PC-9 (cell line): Measurements from ENCODE around the gene GPR176. TPM values are rescaled to one million over a fixed set of nuclear protein-coding genes. Genes with fewer than 3 reads are reported as not detected.
A peak's percentile ranks its signal among the peaks of the same experiment; 100 is the strongest.

Experiments used
- BruUV-seq: library from RNA; stranded (reverse); fragments of 400-500 nt; replicated peaks from 2 replicates; lab custom pipeline; 2021; lab: Mats Ljungman, UMichigan
- CTCF ChIA-PET: fragments of 300-600 bp; sonication (Branson Sonifier 250); formaldehyde crosslinking; loops from one replicate; lab custom pipeline; 2022; ENCODE audit warnings: antibody characterized with exemption; lab: Charles Lee
- POLR2A ChIA-PET: fragments of 300-600 bp; sonication (Branson Sonifier 250); formaldehyde crosslinking; loops from one replicate; lab custom pipeline; 2022; ENCODE audit warnings: antibody characterized with exemption; ENCODE audit not compliant: unreplicated experiment; lab: Charles Lee
- DNase-seq, 2 experiments: peaks; one replicate each; pipeline versions ENCODE4 v3.0.0 to v3.0.0-alpha.2; 2015 to 2022; ENCODE audit warnings: mixed read lengths in 1 of 2
- H2AFZ ChIP-seq: fragments of 200-600 bp; sonication (generic); 2 replicates; pipeline ENCODE4 v1.8.1; 2017; ENCODE audit warnings: antibody characterized with exemption
- H3F3A ChIP-seq: fragments of 200-600 bp; sonication (generic); 2 replicates; pipeline ENCODE4 v1.8.1; 2017; ENCODE audit warnings: antibody characterized with exemption, mild to moderate bottlenecking, low read depth; ENCODE audit not compliant: insufficient read depth
- H3K27ac ChIP-seq: fragments of 200-600 bp; sonication (generic); 2 replicates; pipeline ENCODE4 v1.6.1; 2016; ENCODE audit warnings: mixed run types
- H3K27me3 ChIP-seq: fragments of 200-600 bp; sonication (generic); 2 replicates; pipeline ENCODE4 v1.6.1; 2016; ENCODE audit warnings: low read depth, mixed run types; ENCODE audit not compliant: insufficient read depth
- H3K36me3 ChIP-seq: fragments of 200-600 bp; sonication (generic); 2 replicates; pipeline ENCODE4 v1.6.1; 2016; ENCODE audit warnings: low read depth, mixed run types
- H3K4me1 ChIP-seq: fragments of 200-600 bp; sonication (generic); replicated peaks from 2 replicates; pipeline ENCODE4 v1.6.1; 2016; ENCODE audit warnings: mixed run types; ENCODE audit not compliant: insufficient read depth
- H3K4me2 ChIP-seq: fragments of 200-600 bp; sonication (generic); 2 replicates; pipeline ENCODE4 v1.6.1; 2017; ENCODE audit warnings: mixed run types
- H3K4me3 ChIP-seq: fragments of 200-600 bp; sonication (generic); 2 replicates; pipeline ENCODE4 v1.6.1; 2016; ENCODE audit warnings: mixed run types
- H3K79me2 ChIP-seq: fragments of 200-600 bp; sonication (generic); 2 replicates; pipeline ENCODE4 v1.6.1; 2017; ENCODE audit warnings: low read depth, mixed run types
- H3K9me2 ChIP-seq: fragments of 200-600 bp; sonication (generic); 2 replicates; pipeline ENCODE4 v1.8.1; 2017; ENCODE audit warnings: mild to moderate bottlenecking; ENCODE audit not compliant: insufficient read depth
- H3K9me3 ChIP-seq: fragments of 200-600 bp; sonication (generic); 2 replicates; pipeline ENCODE4 v1.8.1; 2016; ENCODE audit warnings: low read depth; ENCODE audit not compliant: insufficient read depth
- H4K20me1 ChIP-seq: fragments of 200-600 bp; sonication (generic); 2 replicates; pipeline ENCODE4 v1.8.1; 2017; ENCODE audit not compliant: insufficient read depth
- EZH2 ChIP-seq: fragments of 200-600 bp; sonication (generic); IDR thresholded peaks from 2 replicates; pipeline ENCODE4 v1.8.0; 2017; ENCODE audit warnings: antibody characterized with exemption, low read depth
- intact Hi-C: fragments of 100-400 bp; cut with micrococcal nuclease; formaldehyde crosslinking; loops from one replicate; pipeline ENCODE4 v1.10.0; 2022; ENCODE audit not compliant: unreplicated experiment
- total RNA-seq: library from RNA; stranded (reverse); gene quantifications from 2 replicates; pipeline ENCODE4 v1.2.3, GENCODE V29; 2021
- TF ChIP-seq, protein P1 (sequence below): fragments of 200-600 bp; sonication (generic); conservative IDR thresholded peaks from 2 replicates; pipeline ENCODE4 v1.6.1; 2017; ENCODE audit warnings: mixed run types, antibody characterized with exemption, mild to moderate bottlenecking, moderate library complexity

GPR176 gene
- total RNA-seq, 1 experiment from 2014 or later: 4.7 TPM

DNA sequence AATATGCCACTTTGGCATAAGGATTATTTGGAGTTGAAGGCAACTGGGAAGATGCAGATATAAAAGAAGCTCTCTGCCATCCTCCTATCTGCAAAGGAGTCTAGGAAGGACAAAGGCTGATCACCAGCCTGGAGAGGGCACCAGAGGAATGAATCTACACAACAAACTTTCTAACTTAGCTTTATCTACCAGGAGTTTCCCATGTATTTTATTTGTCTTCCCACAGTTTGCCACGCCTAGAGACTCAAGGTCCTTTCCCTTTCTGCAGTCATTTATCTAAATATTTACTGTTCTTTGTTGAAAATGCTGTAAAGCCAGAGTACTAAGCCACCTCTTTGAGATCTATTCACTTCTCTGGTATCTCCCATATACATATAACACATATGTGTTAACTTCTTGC lies 32.2 kb downstream of the GPR176 start:
- Histone ChIP-seq H3K4me1 (peaks cover 4% of the 10 kb centered on the region; the same call in 1 of the 2 replicates), H3K4me3 (no peak overlapping the region), H3K27me3 (no peaks in the 10 kb centered on the region), H4K20me1 (no peaks in the 10 kb centered on the region), H2AFZ (no peak overlapping the region), H3K36me3 (no peaks in the 10 kb centered on the region), H3K27ac (no peak overlapping the region), H3K9me3 (no peaks in the 10 kb centered on the region), H3F3A (no peaks in the 10 kb centered on the region), H3K79me2 (no peaks in the 10 kb centered on the region), H3K4me2 (no peak overlapping the region), H3K9me2 (no peaks in the 10 kb centered on the region)
- no TSS peak for BruUV-seq
- ChIA-PET POLR2A (interaction anchor here (0.5 kb wide), 1 partner anchor 1185 kb away, joined by 5 read pairs; no protein-coding TSS in a partner anchor), CTCF (interaction anchor here (0.6 kb wide), 1 partner anchor 103 kb away, joined by 3 read pairs; no protein-coding TSS in a partner anchor)
- TF ChIP-seq EZH2: no peak
- TF ChIP-seq, protein P1, sequence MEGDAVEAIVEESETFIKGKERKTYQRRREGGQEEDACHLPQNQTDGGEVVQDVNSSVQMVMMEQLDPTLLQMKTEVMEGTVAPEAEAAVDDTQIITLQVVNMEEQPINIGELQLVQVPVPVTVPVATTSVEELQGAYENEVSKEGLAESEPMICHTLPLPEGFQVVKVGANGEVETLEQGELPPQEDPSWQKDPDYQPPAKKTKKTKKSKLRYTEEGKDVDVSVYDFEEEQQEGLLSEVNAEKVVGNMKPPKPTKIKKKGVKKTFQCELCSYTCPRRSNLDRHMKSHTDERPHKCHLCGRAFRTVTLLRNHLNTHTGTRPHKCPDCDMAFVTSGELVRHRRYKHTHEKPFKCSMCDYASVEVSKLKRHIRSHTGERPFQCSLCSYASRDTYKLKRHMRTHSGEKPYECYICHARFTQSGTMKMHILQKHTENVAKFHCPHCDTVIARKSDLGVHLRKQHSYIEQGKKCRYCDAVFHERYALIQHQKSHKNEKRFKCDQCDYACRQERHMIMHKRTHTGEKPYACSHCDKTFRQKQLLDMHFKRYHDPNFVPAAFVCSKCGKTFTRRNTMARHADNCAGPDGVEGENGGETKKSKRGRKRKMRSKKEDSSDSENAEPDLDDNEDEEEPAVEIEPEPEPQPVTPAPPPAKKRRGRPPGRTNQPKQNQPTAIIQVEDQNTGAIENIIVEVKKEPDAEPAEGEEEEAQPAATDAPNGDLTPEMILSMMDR: no peak; the same call in 1 of the 2 replicates
- intact Hi-C loops: no loop called here
- DNase-seq: peak; percentile 14 to 40

DNA sequence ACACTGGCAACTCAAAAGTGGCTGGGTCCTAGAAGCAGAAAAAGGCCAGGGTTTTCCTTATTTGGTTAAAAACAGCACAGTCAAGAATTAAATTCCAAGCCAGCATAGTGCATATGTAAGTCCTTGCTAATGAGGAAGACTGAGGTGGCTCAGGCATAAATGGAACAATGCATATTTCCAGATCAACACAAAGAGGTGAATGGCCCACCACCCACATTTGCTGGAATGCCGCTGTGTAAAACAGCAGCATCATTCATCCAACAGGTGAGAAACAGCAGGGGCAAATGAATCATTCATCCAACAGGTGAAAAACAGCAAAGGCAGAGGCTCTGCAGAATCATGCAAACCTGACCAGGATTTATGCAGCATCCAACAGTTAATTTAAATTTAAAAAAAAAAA lies 32.9 kb downstream of the GPR176 start:
- H3K27me3 ChIP-seq: no peaks in the 10 kb centered on the region
- no peak overlapping the region for H3K4me3 ChIP-seq
- H2AFZ ChIP-seq: no peak overlapping the region
- no peaks in the 10 kb centered on the region for H3K79me2 ChIP-seq
- H3K9me2 ChIP-seq: no peaks in the 10 kb centered on the region
- CTCF ChIA-PET: interaction anchor here (0.6 kb wide), 1 partner anchor 102 kb away, joined by 3 read pairs; no protein-coding TSS in a partner anchor
- peaks cover 8% of the 10 kb centered on the region; the same call in 1 of the 2 replicates for H3K4me1 ChIP-seq
- no peak for DNase-seq
- H3K27ac ChIP-seq: no peak overlapping the region
- intact Hi-C loops: no loop called here
- H3K4me2 ChIP-seq: no peak overlapping the region
- no peaks in the 10 kb centered on the region for H4K20me1 ChIP-seq
- no peaks in the 10 kb centered on the region for H3K9me3 ChIP-seq
- H3K36me3 ChIP-seq: no peaks in the 10 kb centered on the region
- POLR2A ChIA-PET: no interaction called here
- BruUV-seq: no TSS peak
- TF ChIP-seq, protein P1: no peak
- no peak for TF ChIP-seq EZH2
- H3F3A ChIP-seq: no peaks in the 10 kb centered on the region

DNA sequence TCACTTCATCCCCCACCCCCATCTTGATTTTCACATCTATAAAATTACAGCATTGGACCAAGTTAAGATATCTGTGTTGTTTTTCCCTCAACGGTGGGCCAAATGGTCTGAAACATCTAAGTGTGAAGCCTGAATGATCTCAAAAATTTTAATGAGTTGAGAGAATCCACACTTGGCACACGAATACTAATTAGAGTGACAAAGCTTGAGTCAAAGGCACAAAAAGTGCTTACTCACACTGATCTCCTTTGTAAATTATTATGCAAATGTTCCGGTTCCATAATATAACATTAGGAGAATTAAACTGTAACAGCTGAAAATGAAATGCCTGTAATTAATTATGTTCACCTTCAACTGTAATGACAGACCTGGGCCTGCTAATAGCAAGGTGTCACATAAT lies 33.6 kb downstream of the GPR176 start:
- Histone ChIP-seq H2AFZ (no peak overlapping the region), H3K9me2 (no peaks in the 10 kb centered on the region), H3K9me3 (no peaks in the 10 kb centered on the region), H3K4me1 (peaks cover 11% of the 10 kb centered on the region; the same call in 1 of the 2 replicates), H3K79me2 (no peaks in the 10 kb centered on the region), H3K36me3 (no peaks in the 10 kb centered on the region), H4K20me1 (no peaks in the 10 kb centered on the region), H3K27me3 (no peaks in the 10 kb centered on the region), H3K27ac (no peak overlapping the region), H3F3A (no peaks in the 10 kb centered on the region), H3K4me2 (no peak overlapping the region), H3K4me3 (no peak overlapping the region)
- intact Hi-C loops: no loop called here
- no TSS peak for BruUV-seq
- ChIA-PET CTCF (no interaction called here), POLR2A (no interaction called here)
- no peak for TF ChIP-seq EZH2
- TF ChIP-seq, protein P1: no peak
- no peak for DNase-seq
